Hepatocyte (in vitro differentiated cells): ENCODE data around the gene GXYLT2.

Experiments used
- CTCF ChIP-seq: fragments of 200-600 bp; sonication (generic); IDR thresholded peaks from 2 replicates; pipeline ENCODE4 v1.5.1; 2016; ENCODE audit warnings: antibody characterized with exemption, mild to moderate bottlenecking; ENCODE audit not compliant: poor library complexity
- EZH2 ChIP-seq: fragments of 200-600 bp; sonication (generic); IDR thresholded peaks from 2 replicates; pipeline ENCODE4 v1.6.1; 2016; ENCODE audit warnings: antibody characterized with exemption, mild to moderate bottlenecking, borderline replicate concordance
- EZH2phosphoT487 ChIP-seq: fragments of 200-600 bp; sonication (generic); IDR thresholded peaks from one replicate; pipeline ENCODE4 v1.6.1; 2018; ENCODE audit warnings: antibody characterized with exemption, mild to moderate bottlenecking, low read depth, moderate library complexity; ENCODE audit not compliant: unreplicated experiment, severe bottlenecking

- TF ChIP-seq CTCF (no peak), EZH2 (no peak), EZH2phosphoT487 (no peak)
Measured at GRCh38 chr3:72949016-72949415, 61.2 kb downstream of the GXYLT2 start.
